Type B pancreatic cell (in vitro differentiated cells): ENCODE data around the gene KIF26B. TPM values are rescaled to one million over a fixed set of nuclear protein-coding genes. Genes with fewer than 3 reads are reported as not detected.

Experiments used
- DNase-seq: peaks from one replicate; pipeline ENCODE4 v3.0.0; 2021; ENCODE audit warnings: mixed read lengths; ENCODE audit not compliant: unreplicated experiment; ENCODE audit errors: extremely low spot score
- H3K27ac Mint-ChIP-seq: 2 replicates; pipeline ENCODE4 v1.8.0; 2021; ENCODE audit warnings: mild to moderate bottlenecking, mixed read lengths
- H3K27me3 Mint-ChIP-seq: 2 replicates; pipeline ENCODE4 v1.8.0; 2021; ENCODE audit warnings: mixed read lengths
- H3K36me3 Mint-ChIP-seq: 2 replicates; pipeline ENCODE4 v1.8.0; 2021; ENCODE audit warnings: mixed read lengths
- H3K4me1 Mint-ChIP-seq: one replicate; pipeline ENCODE4 v1.8.0; 2021; ENCODE audit warnings: mixed read lengths; ENCODE audit not compliant: unreplicated experiment
- H3K4me3 Mint-ChIP-seq: 2 replicates; pipeline ENCODE4 v1.8.0; 2021; ENCODE audit warnings: mild to moderate bottlenecking, mixed read lengths
- H3K9me3 Mint-ChIP-seq: 2 replicates; pipeline ENCODE4 v1.8.0; 2021; ENCODE audit warnings: mixed read lengths
- total RNA-seq: library from RNA; stranded (reverse); gene quantifications from 2 replicates; pipeline ENCODE4 v1.2.1, GENCODE V29; 2021; ENCODE audit warnings: low replicate concordance
- TF ChIP-seq, protein P1 (sequence below): fragments of 200-600 bp; sonication (generic); conservative IDR thresholded peaks from 2 replicates; pipeline ENCODE4 v1.5.0; 2021; ENCODE audit warnings: antibody characterized with exemption, mild to moderate bottlenecking

KIF26B gene
- total RNA-seq, 1 donor from 2014 or later: 22.1 TPM

DNA sequence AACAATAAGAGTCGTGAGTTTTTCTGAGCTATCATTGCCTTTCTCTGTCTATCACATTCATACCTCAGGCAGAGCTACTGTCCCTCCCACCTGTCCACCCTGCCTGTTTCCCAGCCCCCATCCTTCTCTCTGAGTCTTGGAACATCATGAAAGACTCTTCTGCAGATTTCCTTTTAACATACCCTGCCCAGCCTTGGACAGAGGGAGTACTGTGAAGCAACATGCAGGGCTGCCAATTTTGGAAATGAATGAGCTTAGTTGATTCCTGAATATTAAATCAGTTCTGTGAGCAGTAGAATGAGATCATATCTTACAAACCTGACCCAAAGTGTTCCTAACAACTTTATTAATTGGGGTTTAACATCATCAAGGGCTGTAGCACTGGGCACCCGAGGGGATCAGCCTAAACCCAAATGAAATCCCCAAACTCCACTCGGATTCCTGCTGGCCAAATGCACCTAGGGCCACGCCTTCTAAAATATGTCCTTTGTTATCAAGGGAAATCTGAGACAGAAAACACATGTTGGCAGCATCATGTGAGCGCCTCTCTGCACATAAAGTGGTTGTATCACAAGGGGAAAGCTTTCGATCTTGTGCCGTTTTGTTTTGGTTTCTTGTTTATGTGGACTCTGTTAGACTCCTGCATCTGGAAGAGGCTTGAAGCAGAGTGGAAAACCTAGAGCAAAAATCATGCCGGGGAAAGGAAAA is 357.6 kb downstream of the KIF26B start:
- no peak overlapping the region for H3K4me3 Mint-ChIP-seq
- DNase-seq: no peak
- H3K27me3 Mint-ChIP-seq: peaks cover 15% of the 10 kb centered on the region
- no peaks in the 10 kb centered on the region for H3K9me3 Mint-ChIP-seq
- peaks cover 29% of the 10 kb centered on the region for H3K4me1 Mint-ChIP-seq
- H3K36me3 Mint-ChIP-seq: no peaks in the 10 kb centered on the region
- TF ChIP-seq, protein P1, sequence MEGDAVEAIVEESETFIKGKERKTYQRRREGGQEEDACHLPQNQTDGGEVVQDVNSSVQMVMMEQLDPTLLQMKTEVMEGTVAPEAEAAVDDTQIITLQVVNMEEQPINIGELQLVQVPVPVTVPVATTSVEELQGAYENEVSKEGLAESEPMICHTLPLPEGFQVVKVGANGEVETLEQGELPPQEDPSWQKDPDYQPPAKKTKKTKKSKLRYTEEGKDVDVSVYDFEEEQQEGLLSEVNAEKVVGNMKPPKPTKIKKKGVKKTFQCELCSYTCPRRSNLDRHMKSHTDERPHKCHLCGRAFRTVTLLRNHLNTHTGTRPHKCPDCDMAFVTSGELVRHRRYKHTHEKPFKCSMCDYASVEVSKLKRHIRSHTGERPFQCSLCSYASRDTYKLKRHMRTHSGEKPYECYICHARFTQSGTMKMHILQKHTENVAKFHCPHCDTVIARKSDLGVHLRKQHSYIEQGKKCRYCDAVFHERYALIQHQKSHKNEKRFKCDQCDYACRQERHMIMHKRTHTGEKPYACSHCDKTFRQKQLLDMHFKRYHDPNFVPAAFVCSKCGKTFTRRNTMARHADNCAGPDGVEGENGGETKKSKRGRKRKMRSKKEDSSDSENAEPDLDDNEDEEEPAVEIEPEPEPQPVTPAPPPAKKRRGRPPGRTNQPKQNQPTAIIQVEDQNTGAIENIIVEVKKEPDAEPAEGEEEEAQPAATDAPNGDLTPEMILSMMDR: no peak
- peak overlapping the region; percentile 14 for H3K27ac Mint-ChIP-seq

DNA sequence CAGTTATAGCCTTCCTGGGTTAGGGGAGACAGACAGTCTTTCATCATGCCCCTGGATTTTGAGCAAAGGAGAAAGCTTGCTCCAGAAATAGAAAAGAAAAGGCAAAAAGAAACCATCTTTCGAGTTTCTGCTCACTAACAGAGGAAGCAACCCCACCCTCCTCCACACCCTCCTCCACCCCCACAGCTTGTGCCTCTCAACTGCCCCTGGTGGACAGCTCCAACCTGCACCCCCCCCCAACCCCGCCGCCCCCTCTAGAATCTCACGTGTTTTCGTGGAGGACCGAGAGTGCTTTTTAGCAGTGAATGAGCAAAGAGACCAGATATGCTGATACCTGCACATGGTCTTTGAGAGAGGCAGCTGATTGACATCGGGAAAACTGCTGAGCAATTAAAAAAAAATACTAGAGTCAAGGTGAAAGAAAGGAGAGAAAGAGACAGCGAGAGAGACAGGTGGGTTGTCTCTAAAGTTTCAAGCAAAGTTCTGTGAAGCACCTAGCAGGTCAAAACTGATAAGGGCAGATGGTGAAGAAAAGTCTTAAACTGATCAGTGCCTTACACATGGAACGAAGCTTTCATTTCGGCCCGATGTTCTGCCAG is 358.3 kb downstream of the KIF26B start:
- Mint-ChIP-seq H3K27ac (no peak overlapping the region), H3K4me1 (peaks cover 29% of the 10 kb centered on the region), H3K4me3 (no peak overlapping the region), H3K36me3 (no peaks in the 10 kb centered on the region), H3K9me3 (no peaks in the 10 kb centered on the region), H3K27me3 (peaks cover 15% of the 10 kb centered on the region)
- DNase-seq: no peak
- TF ChIP-seq, protein P1: peak; percentile 36

DNA sequence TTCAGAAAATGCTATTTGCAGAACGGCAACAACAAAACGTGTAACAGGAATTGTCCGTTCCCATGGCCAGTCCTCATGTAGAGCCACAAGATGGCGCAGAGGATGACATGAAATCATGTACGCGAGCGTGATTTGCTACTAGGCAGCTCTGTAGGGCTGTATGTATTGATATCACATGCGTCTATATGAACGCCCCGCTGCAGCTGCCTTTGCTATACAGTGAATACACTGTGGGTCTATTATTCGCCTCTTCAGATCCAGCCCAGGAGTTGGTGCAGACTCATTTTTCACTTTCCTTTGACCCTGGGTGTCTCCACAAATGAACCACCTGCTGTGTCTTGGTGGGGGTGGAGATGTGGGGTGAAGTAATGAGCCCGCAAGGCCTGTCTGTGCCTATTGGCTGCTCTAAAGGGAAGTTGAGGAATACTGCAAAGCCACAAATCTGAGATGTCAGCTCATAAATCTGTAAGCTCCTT is 361.5 kb downstream of the KIF26B start:
- no peak overlapping the region for H3K27ac Mint-ChIP-seq
- H3K4me1 Mint-ChIP-seq: peaks cover 20% of the 10 kb centered on the region
- no peaks in the 10 kb centered on the region for H3K9me3 Mint-ChIP-seq
- H3K4me3 Mint-ChIP-seq: no peak overlapping the region
- TF ChIP-seq, protein P1: peak; percentile 29
- no peak for DNase-seq
- peaks cover 11% of the 10 kb centered on the region for H3K27me3 Mint-ChIP-seq
- peaks cover under 1% of the 10 kb centered on the region for H3K36me3 Mint-ChIP-seq

DNA sequence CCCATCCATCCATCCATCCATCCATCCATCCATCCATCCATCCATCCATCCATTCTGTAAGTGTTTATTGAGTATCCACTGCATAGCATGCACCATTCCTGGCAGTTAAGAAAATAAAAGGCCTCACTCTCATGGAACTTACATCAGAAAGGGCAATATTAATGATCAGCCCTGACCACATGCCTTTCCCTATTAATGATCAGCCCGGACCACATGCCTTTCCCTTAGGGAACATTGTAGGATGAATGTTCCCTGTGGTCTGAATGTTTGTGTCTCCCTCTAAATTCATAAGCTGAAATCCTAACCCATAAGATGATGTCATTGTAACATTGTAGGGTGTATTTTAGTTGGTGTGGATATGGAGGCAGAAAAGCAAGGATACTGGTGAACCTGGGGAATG is 365.8 kb downstream of the KIF26B start:
- Mint-ChIP-seq H3K27ac (no peak overlapping the region), H3K27me3 (no peaks in the 10 kb centered on the region), H3K4me1 (peaks cover 6% of the 10 kb centered on the region), H3K36me3 (peaks cover 3% of the 10 kb centered on the region), H3K9me3 (no peaks in the 10 kb centered on the region), H3K4me3 (no peak overlapping the region)
- no peak for DNase-seq
- TF ChIP-seq, protein P1: no peak

DNA sequence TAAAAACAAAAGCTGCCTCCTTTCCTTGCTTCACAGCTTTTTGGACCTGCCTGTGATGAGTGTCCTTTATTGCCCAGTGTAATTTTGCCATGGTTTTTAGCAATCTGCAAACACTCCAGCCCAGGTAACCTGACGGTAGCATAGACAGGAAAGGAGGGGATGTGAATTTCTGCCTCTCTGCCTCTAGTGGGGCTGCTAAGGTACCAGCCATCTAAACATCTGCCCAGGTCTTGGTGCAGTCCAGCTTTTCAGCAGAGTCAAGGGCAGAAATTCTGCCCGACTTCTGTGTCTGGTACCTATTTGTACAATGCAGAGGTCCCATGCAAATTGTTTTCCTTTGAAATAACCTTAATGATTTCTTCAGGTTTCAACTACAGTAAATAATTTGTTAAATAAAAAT is 371.4 kb downstream of the KIF26B start:
- Mint-ChIP-seq H3K27me3 (peaks cover 9% of the 10 kb centered on the region), H3K36me3 (peaks cover 8% of the 10 kb centered on the region), H3K4me3 (no peak overlapping the region), H3K27ac (no peak overlapping the region), H3K9me3 (no peaks in the 10 kb centered on the region), H3K4me1 (peaks cover 17% of the 10 kb centered on the region)
- DNase-seq: no peak
- TF ChIP-seq, protein P1: no peak
